GM11168 (cell line): ENCODE results near the gene EIF4G1.

Source experiments
- in situ Hi-C: fragments of 300-500 bp; cut with MboI; formaldehyde crosslinking; loops from one replicate; pipeline ENCODE4 v1.12.0; 2022; ENCODE audit warnings: low sequenced_read_pairs; ENCODE audit not compliant: unreplicated experiment

Gene EIF4G1

DNA sequence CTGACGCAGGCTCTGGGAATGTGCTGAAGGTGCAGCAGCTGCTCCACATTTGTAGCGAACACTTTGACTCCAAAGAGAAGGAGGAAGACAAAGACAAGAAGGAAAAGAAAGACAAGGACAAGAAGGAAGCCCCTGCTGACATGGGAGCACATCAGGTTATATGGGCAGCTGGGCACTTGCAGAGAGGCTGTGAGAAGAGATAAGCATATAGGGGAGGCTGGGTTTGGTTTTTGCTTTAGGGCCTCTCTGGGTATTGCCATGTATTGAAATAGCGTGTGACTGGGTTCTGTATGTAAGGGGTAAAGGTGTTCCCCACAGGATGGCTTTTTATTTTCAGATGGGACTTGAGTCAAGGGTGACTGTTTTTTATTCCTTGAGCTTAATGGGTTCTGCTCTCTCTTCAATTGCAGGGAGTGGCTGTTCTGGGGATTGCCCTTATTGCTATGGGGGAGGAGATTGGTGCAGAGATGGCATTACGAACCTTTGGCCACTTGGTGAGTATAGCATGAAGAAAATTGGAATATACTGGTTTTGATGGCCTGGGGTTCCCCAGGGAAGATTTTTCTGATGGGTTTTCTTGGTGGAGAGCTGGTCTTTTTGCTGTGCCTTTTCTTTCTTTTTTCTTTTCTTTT lies 7.9 kb upstream of the EIF4G1 start:
- in situ Hi-C loops: no loop called here

DNA sequence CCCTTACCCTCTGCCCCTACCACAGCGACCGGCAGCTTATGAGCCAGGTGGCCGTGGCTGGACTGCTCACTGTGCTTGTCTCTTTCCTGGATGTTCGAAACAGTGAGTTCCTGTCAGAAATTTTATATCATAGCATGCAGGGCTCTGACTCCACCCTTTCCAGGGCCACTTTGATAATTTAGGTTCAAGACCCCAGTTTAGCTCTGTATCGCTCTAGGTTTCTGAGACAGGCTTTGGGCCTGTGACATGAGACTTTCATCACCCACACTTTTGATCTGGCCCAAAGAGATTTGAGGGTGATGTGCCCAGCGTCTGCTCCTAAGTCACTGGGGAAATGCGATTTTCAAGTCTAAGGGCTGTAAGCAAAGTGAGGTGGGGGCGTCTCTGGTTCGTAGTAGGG lies 6.5 kb upstream of the EIF4G1 start:
- in situ Hi-C loops: no loop called here

DNA sequence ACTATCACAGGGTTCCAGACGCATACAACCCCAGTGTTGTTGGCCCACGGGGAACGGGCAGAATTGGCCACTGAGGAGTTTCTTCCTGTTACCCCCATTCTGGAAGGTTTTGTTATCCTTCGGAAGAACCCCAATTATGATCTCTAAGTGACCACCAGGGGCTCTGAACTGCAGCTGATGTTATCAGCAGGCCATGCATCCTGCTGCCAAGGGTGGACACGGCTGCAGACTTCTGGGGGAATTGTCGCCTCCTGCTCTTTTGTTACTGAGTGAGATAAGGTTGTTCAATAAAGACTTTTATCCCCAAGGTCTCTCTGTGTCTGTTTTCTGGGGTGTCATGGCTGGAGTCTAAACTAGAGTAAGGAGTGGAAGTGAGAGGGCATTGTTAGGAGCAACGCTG lies 5.7 kb upstream of the EIF4G1 start:
- in situ Hi-C loops: no loop called here

DNA sequence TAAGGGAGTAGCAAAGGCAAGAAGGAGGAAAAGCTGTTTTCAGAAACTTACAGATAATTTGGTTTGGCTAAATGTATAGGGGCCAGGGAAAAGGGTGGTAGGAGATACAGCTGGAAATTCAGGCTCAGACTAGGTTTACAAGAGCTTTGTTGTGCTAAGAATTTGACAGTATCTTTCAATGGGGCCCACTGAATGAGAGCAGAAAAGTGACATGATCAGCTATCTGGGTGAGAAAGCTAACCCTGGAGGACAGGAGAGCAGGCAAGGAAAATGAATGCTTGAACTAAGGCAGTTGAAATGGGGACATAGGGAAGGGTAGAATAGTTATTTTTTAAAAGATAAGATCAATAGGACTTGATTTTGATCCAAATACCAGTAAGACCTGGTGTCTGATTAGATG lies 2.8 kb upstream of the EIF4G1 start:
- in situ Hi-C loops: no loop called here

DNA sequence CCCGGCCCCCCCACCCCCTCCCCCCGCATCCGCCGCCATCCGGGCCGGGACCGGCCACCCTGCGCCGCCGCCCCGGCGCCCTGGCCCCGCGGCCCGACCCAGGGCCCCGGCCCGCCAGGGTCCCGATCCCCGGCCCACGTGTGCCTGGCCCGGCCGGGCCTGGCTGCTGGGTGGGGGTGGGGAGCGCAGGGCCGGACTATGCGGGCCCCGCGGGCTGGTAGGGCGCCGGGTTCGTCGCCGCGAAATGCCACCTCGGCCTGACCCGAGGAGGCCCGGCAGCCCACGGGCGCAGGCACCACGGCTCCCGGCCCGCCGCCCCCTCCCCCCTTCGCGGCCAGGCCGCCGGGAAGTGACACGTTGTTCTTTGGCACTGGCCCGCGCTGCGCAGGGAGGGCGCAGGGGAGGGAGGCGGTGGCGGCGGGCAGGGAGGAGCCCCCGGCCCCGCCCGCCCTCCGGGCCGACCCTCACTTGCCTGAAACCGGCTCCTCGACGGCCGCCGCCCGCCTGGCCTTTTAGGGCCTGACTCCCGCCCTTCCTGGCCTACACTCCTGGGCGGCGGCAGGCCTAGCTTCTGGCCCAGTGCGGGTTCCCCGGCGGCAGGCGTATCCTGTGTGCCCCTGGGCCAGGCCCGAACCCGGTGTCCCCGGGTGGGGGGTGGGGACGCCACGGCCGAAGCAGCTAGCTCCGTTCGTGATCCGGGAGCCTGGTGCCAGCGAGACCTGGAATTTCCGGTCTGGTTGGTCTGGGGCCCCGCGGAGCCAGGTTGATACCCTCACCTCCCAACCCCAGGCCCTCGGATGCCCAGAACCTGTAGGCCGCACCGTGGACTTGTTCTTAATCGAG lies 515 bp downstream of the EIF4G1 start:
- in situ Hi-C loops: no loop called here

DNA sequence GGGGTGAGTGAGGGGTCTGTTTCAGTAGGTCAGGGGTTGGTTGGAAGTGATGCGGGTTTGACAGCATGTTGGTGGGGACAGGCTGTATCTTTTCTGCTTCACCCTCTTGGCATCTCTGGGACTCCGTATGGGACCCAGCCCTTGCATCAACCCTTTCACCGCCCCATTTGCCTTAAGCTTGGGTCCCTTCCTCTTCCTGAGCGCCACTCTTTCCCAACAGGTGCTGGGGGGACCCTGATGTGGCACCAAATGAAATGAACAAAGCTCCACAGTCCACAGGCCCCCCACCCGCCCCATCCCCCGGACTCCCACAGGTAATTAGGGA lies 1.1 kb downstream of the EIF4G1 start:
- in situ Hi-C loops: no loop called here

DNA sequence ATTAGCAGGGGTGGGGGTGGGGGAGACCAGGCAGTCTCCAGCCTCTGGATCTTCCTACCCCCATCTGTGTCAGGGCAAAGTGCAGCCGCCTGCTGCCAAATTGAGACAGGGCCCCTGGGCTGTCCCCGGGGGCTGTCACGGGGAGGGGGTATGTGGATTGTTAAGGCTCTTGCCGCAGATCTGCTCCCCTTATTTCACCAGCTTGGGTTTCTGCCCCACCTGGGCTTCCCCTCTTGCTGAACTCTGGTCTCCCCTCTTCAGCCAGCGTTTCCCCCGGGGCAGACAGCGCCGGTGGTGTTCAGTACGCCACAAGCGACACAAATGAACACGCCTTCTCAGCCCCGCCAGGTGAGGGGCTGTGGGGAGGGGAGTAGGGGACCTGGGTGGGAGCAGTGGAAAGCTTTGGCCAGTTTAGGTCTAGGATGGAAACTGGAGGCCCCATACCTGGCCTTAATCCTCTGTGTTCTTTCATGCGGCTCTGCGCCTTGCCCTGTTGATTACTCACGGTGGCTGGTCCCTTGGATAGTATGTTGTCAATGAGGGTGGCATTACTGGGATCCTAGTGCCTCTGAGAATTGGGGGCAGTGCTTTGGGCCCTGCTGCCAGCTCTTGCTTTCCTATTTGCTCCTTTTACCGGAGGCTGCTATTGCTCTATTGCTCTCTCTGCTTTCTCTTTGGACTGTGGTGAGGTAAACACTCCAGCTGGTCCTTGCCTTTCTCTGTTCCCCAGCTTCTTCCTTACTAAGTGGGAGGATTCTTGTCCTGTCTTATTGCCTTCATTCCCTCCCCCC lies 1.7 kb downstream of the EIF4G1 start:
- in situ Hi-C loops: no loop called here

DNA sequence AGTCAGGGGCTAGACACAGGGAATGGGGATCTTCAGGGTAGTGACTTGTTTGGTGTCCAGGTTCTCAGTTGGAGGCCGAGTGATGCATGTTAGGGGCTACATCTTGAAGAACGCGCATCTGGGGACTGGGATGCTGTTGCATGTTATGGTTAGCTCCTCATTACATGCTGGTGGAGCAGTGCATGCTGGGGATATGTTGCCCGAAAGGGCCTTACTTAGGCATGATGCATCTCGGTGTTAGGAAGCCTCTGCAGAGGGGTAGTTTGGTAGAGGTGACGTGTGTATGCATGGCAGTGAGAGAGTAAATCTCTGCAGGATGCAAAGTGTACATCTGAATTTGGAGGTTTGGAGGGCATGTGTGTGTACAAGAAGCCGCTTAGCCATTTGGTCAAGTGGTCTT lies 2.4 kb downstream of the EIF4G1 start:
- in situ Hi-C loops: no loop called here

DNA sequence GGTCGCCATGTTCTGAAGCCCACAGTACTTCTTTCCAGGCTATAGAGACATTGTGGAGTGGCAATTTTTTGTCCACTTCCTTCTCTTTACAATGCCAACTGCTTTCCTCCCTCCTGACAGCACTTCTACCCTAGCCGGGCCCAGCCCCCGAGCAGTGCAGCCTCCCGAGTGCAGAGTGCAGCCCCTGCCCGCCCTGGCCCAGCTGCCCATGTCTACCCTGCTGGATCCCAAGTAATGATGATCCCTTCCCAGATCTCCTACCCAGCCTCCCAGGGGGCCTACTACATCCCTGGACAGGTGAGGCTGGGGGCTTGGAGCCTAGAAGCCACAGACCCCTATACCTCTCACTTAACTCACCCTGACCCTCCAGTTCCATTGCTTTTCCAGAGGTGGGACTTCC lies 2.8 kb downstream of the EIF4G1 start:
- in situ Hi-C loops: no loop called here

DNA sequence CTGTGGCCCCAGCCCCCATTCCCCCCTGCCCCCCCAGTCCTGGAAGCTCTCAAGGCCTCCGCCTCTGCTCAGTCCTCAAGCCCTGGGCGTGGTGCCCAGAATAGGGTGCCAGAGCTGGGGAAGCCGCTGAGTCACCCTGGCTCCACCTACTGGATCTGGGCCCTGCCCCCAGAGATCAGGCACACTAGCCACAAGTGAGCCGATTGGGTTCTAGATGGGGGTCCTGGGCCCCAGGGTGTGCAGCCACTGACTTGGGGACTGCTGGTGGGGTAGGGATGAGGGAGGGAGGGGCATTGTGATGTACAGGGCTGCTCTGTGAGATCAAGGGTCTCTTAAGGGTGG lies 5.7 kb downstream of the EIF4G1 start:
- in situ Hi-C loops: no loop called here

DNA sequence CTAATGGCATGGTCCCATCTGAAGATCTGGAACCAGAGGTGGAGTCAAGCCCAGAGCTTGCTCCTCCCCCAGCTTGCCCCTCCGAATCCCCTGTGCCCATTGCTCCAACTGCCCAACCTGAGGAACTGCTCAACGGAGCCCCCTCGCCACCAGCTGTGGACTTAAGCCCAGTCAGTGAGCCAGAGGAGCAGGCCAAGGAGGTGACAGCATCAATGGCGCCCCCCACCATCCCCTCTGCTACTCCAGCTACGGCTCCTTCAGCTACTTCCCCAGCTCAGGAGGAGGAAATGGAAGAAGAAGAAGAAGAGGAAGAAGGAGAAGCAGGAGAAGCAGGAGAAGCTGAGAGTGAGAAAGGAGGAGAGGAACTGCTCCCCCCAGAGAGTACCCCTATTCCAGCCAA lies 7.3 kb downstream of the EIF4G1 start:
- in situ Hi-C loops: no loop called here

DNA sequence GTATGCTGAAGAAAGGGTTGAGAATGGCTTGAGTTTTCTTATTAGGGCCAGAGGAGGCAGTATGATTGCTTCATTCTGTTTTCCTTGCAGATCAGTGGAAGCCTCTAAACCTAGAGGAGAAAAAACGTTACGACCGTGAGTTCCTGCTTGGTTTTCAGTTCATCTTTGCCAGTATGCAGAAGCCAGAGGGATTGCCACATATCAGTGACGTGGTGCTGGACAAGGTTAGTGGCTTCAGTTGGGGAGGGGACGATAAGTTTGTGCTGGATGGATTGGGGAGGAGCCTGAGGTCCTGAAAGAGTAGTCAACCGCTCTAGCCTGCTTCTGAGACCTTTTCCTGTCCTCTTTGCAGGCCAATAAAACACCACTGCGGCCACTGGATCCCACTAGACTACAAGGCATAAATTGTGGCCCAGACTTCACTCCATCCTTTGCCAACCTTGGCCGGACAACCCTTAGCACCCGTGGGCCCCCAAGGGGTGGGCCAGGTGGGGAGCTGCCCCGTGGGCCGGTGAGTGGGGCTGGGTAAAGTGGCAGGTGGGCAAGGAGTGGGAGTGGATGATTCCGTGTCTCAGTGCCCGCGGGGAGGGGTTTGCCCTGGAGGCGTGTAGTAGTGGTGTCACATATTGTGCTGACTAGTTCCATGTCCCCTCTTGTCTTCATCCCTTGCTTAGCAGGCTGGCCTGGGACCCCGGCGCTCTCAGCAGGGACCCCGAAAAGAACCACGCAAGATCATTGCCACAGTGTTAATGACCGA lies 8.5 kb downstream of the EIF4G1 start:
- in situ Hi-C loops: no loop called here

DNA sequence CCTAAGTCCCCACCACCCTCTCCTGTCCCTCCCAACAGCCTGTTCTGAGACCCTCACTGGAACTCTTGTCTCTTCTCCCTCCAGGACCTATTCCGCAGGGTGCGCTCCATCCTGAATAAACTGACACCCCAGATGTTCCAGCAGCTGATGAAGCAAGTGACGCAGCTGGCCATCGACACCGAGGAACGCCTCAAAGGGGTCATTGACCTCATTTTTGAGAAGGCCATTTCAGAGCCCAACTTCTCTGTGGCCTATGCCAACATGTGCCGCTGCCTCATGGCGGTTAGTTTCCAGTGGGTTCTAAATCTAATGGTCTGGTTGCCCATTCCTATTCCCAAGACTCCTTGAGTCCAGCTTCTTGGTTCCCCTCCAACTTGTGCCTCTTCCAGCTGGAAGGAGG lies 9.3 kb downstream of the EIF4G1 start:
- in situ Hi-C loops: no loop called here

DNA sequence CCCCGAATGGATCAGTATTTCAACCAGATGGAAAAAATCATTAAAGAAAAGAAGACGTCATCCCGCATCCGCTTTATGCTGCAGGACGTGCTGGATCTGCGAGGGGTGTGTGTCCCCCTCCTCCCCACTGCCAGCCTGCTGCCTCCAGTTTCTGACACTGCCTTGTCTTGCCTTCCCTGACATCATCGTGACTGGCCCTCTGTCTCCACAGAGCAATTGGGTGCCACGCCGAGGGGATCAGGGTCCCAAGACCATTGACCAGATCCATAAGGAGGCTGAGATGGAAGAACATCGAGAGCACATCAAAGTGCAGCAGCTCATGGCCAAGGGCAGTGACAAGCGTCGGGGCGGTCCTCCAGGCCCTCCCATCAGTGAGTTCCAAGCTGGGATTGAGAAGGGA lies 10.9 kb downstream of the EIF4G1 start:
- in situ Hi-C loops: no loop called here

DNA sequence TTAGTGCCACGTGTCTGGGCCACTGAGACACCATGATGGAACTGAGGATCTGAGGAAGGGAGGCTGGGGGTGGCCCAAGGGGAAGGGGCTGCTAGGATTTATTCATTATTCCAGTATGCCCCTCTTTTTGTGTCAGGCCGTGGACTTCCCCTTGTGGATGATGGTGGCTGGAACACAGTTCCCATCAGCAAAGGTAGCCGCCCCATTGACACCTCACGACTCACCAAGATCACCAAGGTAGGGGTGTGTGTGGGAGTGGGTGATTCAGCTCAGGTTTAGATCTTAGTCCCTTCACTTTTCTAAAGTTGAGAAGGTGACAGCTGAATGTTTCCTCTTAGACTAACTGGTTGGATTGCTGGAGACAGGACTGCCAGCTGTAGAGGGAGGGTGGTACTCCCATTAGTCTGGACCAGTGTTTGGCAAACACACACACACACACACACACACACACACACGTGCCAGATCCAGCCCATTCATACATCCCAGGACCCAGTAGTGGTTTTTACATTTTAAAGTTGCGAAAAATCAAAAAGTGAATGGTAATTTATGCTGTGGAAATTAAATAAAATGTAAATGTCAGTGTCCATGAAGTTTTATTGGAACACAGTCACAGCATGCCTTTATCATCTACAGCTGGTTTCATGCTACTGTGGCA lies 11.4 kb downstream of the EIF4G1 start:
- in situ Hi-C loops: no loop called here

DNA sequence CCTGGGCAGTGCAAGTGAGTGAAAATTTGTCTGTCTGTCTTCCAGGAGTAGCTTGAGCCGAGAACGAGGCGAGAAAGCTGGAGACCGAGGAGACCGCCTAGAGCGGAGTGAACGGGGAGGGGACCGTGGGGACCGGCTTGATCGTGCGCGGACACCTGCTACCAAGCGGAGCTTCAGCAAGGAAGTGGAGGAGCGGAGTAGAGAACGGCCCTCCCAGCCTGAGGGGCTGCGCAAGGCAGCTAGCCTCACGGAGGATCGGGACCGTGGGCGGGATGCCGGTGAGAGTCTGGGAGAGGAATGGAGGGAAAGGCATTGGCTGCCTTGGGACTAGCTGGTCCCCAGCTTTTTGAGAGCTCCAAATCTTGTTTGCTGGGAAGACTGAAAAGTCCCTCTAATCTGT lies 12.8 kb downstream of the EIF4G1 start:
- in situ Hi-C loops: no loop called here

DNA sequence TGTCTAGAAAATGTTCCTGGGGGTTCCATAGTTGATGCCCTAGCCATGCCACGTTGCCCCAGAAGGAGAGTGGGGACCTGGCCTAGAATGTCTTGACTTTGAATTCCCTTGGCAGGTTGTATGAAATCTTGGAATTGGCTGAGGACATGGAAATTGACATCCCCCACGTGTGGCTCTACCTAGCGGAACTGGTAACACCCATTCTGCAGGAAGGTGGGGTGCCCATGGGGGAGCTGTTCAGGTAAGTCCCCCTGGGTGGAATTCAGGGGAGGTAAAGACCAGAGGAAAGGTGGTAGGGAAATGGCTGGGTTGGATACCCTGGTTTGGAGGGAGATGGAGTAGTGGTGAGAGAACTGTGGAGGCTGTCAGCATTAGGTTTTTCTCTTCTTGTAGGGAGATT lies 14.1 kb downstream of the EIF4G1 start:
- in situ Hi-C loops: no loop called here

DNA sequence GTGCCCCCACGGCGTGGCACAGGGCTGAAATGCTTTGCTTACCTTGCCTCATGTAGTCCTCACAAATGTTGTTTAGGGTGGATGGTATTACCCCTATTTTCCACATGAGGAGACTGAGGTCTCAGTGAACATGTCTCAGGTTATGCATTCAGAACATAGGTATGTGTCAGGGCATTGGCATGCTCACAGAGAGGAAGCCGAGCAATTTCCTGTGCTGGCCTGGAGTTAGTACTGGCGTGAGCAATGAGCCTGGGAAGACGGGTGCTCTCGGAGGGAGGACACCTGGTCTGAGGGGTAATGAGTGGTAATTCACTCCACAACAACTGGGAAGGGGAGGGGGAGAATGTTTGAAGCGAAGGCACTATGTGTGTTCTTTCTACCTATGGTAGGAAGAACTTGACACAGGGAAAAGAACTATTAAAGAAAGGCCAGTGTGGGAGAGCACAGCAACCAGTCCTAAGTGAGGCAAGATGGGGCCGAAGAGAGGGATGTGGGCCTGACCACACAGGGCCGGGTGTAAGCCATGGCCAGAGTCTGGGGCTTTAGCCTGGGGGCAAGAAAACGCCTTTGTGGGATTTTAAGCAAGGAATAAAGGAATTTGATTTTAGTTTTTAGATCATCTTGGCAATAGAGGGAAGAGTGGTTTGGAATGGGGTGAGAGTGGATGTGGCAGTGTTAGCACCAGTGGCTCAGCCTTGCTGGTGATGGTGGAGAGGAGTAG lies 18.1 kb downstream of the EIF4G1 start:
- in situ Hi-C loops: no loop called here

DNA sequence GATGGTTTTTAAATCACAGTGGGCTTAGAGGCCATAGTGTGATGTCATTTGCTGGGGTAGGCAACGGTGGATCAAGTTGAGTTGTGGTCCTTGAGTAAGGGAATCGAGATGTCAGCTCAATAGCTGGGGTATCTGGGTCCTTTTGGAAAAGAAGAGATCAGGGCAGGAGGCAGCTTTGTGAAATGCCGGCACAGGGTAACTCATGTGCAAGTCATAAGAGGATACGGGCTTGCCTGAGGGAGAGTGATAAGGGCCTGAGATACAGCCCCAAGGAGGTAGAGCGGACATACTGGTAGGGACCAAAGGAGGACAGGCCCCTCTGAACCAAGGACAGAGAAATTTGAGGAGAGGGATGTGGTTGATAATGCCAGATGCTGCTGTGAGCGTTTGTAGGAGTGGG lies 18.8 kb downstream of the EIF4G1 start:
- in situ Hi-C loops: no loop called here

DNA sequence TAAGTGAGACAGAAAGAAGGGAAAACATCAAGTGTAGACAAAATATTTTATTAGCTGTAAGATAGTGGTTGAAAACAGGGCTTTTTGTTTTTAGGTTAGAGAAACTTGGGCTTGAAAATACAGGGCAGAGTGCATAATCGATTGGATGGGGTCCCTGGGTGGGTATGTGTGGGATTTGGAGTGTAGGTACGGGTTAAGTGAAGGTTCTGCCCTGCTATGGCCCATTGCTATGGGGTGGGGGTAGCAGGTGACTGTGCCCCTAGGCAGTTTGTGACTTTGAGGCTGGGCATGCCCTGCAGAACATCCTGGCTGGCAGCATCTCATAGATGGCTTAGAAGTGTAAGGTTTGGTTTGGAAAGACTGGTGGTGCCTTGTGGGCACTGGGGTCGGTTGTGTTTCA lies 19.3 kb downstream of the EIF4G1 start:
- in situ Hi-C loops: no loop called here
